Measurements from ENCODE around the gene CD53. TPM values are rescaled to one million over a fixed set of nuclear protein-coding genes. Genes with fewer than 3 reads are reported as not detected.

CD53 gene
- total RNA-seq, 1 donor from 2014 or later: not detected

DNA sequence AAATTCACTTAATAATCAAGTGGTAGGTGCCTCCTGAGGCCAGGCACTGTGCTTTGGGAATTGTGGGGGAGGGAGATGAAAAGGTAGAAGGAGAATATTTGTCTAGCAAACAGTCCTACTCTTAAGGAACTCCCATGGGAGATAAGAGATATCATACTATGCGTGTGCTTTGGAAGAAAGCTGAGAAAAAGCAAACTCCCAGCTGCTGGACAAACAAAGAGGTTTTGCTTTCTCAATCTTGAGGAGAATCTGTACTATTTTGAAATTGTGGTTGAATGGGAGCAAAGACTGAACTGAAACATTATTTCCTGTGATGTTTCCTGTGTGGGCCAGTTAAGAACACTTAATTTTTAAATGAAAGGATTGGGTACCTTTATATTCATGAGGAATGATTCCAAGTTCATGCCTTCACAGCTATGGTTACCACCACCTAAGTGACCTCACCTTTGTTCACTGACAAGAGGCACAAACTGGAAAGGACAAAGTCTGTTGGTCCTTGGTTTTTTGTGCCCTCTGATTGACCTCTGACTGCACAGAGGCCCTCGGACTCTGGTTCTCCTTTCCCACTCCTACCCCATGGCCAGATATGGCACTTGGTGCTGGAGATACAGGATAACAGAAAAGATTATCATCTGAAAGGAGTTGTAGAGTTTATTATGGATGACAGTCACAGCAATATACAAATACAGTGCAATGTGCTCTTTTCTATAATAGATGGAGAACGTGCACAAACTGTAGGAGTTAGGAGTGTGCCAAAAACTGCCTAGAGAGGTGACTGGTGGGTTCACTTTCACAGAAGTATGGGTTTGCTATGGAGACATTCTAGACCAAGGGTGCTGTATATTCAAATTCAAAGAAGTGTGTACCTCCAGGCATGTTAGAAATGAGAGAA, 1.6 kb downstream of the CD53 start:
- FAIRE-seq (no peak), DNase-seq (ENCODE audit: low read depth) (no peak)
- H3K36me3 ChIP-seq (ENCODE audit: control insufficient read depth, insufficient read depth, low read length): no peaks in the 10 kb centered on the region
- TF ChIP-seq, protein P1, sequence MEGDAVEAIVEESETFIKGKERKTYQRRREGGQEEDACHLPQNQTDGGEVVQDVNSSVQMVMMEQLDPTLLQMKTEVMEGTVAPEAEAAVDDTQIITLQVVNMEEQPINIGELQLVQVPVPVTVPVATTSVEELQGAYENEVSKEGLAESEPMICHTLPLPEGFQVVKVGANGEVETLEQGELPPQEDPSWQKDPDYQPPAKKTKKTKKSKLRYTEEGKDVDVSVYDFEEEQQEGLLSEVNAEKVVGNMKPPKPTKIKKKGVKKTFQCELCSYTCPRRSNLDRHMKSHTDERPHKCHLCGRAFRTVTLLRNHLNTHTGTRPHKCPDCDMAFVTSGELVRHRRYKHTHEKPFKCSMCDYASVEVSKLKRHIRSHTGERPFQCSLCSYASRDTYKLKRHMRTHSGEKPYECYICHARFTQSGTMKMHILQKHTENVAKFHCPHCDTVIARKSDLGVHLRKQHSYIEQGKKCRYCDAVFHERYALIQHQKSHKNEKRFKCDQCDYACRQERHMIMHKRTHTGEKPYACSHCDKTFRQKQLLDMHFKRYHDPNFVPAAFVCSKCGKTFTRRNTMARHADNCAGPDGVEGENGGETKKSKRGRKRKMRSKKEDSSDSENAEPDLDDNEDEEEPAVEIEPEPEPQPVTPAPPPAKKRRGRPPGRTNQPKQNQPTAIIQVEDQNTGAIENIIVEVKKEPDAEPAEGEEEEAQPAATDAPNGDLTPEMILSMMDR (IDR thresholded peaks at IDR 0.05; ENCODE audit: insufficient read depth, low read length, severe bottlenecking): no peak
- H3K27me3 ChIP-seq (ENCODE audit: control insufficient read depth, insufficient read depth, low read length): no peaks in the 10 kb centered on the region
- no peak overlapping the region for H3K4me3 ChIP-seq (ENCODE audit: low read depth, low read length)

DNA sequence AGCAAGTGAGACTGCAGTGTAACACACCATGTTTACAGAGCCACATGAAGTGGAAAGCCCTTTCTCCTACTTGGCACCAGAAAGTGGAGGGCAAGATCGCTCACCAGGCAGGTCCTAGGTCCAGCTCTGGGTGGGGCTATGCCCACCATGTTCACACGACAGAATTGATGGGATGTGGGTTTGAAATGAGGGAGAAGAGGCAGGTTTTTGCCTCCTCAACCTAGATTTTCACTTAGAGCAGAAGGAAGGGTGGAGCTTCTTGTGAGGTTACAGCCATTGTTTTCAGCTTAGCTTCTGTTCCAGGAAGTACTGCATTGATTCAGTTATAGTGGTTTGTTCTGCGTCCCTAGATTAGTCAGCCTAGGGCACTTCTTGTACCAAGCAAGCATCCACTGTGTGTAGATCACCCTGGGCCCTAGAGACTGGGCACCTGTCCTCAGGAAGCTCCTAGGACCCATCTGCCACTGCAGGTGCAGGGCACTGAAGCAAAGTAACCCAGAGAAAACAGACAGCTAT, 2.3 kb downstream of the CD53 start:
- FAIRE-seq (peak; percentile 58), DNase-seq (ENCODE audit: low read depth) (peak; percentile 21)
- TF ChIP-seq, protein P1 (IDR thresholded peaks at IDR 0.05; ENCODE audit: insufficient read depth, low read length, severe bottlenecking): no peak
- Histone ChIP-seq H3K27me3 (ENCODE audit: control insufficient read depth, insufficient read depth, low read length) (no peaks in the 10 kb centered on the region), H3K4me3 (ENCODE audit: low read depth, low read length) (no peak overlapping the region), H3K36me3 (ENCODE audit: control insufficient read depth, insufficient read depth, low read length) (no peaks in the 10 kb centered on the region)

DNA sequence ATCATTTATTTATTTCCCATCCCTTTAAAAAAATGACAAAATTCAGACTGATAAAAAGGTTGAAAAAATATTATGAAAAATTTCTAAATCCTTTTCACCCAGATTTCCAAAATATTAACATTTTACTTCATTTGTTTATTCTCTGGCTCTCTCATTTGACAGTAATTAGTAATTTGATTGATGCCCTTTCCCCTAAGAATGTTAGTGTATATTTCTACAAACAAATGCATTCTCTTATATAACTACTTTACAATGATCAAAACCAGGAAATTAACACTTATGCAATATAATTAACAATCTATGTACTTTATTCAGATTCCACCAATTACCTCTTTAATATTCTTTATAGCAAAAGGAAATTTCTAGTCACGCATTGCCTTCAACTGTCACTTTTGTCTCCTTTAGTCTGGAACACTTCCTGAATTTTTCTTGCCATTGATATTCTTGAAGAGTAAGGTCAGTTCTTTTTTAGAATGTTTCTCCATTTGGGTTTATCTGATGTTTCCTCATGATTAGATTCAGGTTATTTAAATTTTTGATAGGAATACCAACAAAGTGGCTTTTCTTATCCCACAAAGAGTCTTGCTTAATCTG, 3.9 kb downstream of the CD53 start:
- FAIRE-seq: no peak
- TF ChIP-seq, protein P1 (IDR thresholded peaks at IDR 0.05; ENCODE audit: insufficient read depth, low read length, severe bottlenecking): no peak
- H3K27me3 ChIP-seq (ENCODE audit: control insufficient read depth, insufficient read depth, low read length): no peaks in the 10 kb centered on the region
- no peaks in the 10 kb centered on the region for H3K36me3 ChIP-seq (ENCODE audit: control insufficient read depth, insufficient read depth, low read length)
- H3K4me3 ChIP-seq (ENCODE audit: low read depth, low read length): no peak overlapping the region
- no peak for DNase-seq (ENCODE audit: low read depth)

DNA sequence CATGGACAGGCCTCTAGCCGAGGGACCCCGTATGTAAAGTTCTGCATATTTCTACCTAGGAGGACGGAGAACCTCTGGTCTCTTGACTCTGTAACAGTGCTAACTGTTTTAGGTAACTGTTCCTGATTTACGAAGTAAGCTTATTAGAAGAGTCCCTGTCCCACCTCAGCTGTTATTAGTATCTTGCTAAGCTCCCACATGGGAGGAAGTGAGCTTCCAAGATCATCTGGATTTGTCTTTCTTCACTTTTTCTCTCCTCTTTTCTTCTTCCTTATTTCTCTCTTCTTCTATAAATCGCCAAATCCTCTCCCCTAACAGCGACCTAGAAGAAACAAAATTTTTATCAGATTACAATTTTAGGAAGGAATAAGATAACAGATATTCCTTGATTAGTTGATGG, 4.4 kb downstream of the CD53 start:
- no peak overlapping the region for H3K4me3 ChIP-seq (ENCODE audit: low read depth, low read length)
- no peak for DNase-seq (ENCODE audit: low read depth)
- no peaks in the 10 kb centered on the region for H3K36me3 ChIP-seq (ENCODE audit: control insufficient read depth, insufficient read depth, low read length)
- TF ChIP-seq, protein P1 (IDR thresholded peaks at IDR 0.05; ENCODE audit: insufficient read depth, low read length, severe bottlenecking): no peak
- H3K27me3 ChIP-seq (ENCODE audit: control insufficient read depth, insufficient read depth, low read length): no peaks in the 10 kb centered on the region
- no peak for FAIRE-seq

DNA sequence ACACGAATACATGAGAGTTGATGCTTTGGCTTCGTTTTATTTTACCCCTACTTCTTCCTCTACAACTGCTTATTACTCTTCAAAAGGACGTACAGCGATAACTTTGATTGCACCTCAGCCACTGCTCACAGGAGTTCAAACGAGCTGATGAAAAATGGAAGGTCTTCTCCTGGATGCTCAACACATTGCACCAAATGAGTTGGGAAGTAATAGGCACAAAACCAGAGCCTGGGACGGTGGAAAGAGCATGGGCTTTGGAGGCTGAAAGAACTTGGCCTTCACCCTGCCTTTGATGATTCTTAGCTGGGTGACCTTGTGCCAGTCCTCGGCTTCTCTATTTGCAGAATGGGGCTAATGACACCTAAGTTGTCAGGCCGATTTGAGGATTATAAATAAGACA, 4.8 kb downstream of the CD53 start:
- DNase-seq (ENCODE audit: low read depth) (no peak), FAIRE-seq (no peak)
- H3K27me3 ChIP-seq (ENCODE audit: control insufficient read depth, insufficient read depth, low read length): no peaks in the 10 kb centered on the region
- no peak overlapping the region for H3K4me3 ChIP-seq (ENCODE audit: low read depth, low read length)
- TF ChIP-seq, protein P1 (IDR thresholded peaks at IDR 0.05; ENCODE audit: insufficient read depth, low read length, severe bottlenecking): no peak
- no peaks in the 10 kb centered on the region for H3K36me3 ChIP-seq (ENCODE audit: control insufficient read depth, insufficient read depth, low read length)
